ENCODE data around the gene ELL2. TPM values are rescaled to one million over a fixed set of nuclear protein-coding genes. Genes with fewer than 3 reads are reported as not detected.

The ELL2 gene
- total and polyA plus RNA-seq, 9 of the 15 experiments (the other 6 are each of a cell fraction or from before 2014, with no cell fraction given): 4.3 to 18.3 (median 14.5) TPM

GRCh38 chr5:95858661-95859595 is 102.7 kb downstream of the ELL2 start (continued):
- TF ChIP-seq DEAF1 (CRISPR knock-in tag; IDR thresholded peaks at IDR 0.05): peak; percentile 94
- TF ChIP-seq IRF9 (tag; IDR thresholded peaks at IDR 0.05): no peak
- no peak for TF ChIP-seq SNAPC5 (CRISPR knock-in tag; IDR thresholded peaks at IDR 0.05)
- no peak for TF ChIP-seq CAMTA2 (CRISPR knock-in tag; conservative IDR thresholded peaks at IDR 0.05)
- no peak for TF ChIP-seq TAF15 (IDR thresholded peaks at IDR 0.05; ENCODE audit: low read depth, low read length)
- no peak for TF ChIP-seq ZBED1 (IDR thresholded peaks at IDR 0.05)
- no peak for TF ChIP-seq PHB (CRISPR knock-in tag; IDR thresholded peaks at IDR 0.05)
- TF ChIP-seq NCOA4 (IDR thresholded peaks at IDR 0.05; ENCODE audit: partially characterized antibody): no peak
- no peak for TF ChIP-seq NFIX (CRISPR knock-in tag; IDR thresholded peaks at IDR 0.05; ENCODE audit: low read depth)
- no peak for TF ChIP-seq ZBTB5 (IDR thresholded peaks at IDR 0.05)
- no peak for TF ChIP-seq RERE (CRISPR knock-in tag; IDR thresholded peaks at IDR 0.05; ENCODE audit: borderline replicate concordance)
- TF ChIP-seq KDM4B (IDR thresholded peaks at IDR 0.05; ENCODE audit: borderline replicate concordance in 2 of 2, low read depth in 1 of 2): 0 out of 4 replicates have a peak, but pooled peaks of 1 of the 2 experiments have one; percentile 58
- no peak for TF ChIP-seq ZNF655 (CRISPR knock-in tag; IDR thresholded peaks at IDR 0.05)
- TF ChIP-seq MTA1 (IDR thresholded peaks at IDR 0.05; ENCODE audit: borderline replicate concordance): no peak
- TF ChIP-seq RB1 (IDR thresholded peaks at IDR 0.05; ENCODE audit: low read depth): peak; percentile 70

Measured in K562 (cell line).